Colonic mucosa (tissue), 4 donors: ENCODE results near the gene KIAA0825. TPM values are rescaled to one million over a fixed set of nuclear protein-coding genes. Genes with fewer than 3 reads are reported as not detected.

Source experiments
- DNase-seq: peaks from one replicate; pipeline ENCODE4 v3.0.0-alpha.2; 2020
- H3K27ac ChIP-seq: fragments of 200-600 bp; one replicate; pipeline ENCODE4 v1.8.0; 2021
- H3K27me3 ChIP-seq: fragments of 200-600 bp; one replicate; pipeline ENCODE4 v1.8.0; 2021
- H3K36me3 ChIP-seq: fragments of 200-600 bp; one replicate; pipeline ENCODE4 v1.8.0; 2021
- H3K4me1 ChIP-seq: fragments of 200-600 bp; one replicate; pipeline ENCODE4 v1.8.0; 2021; ENCODE audit warnings: mild to moderate bottlenecking
- H3K4me3 ChIP-seq: fragments of 200-600 bp; one replicate; pipeline ENCODE4 v1.8.0; 2021
- H3K9ac ChIP-seq, 2 donors: one replicate each; pipeline ENCODE4 v1.7.0; 2013; ENCODE audit warnings: control low read depth in 2 of 2, low read depth in 2 of 2, low read length in 2 of 2
- H3K9me3 ChIP-seq: fragments of 200-600 bp; one replicate; pipeline ENCODE4 v1.8.0; 2021
- CTCF ChIP-seq: fragments of 200-600 bp; IDR thresholded peaks from one replicate; pipeline ENCODE4 v1.8.0; 2022; ENCODE audit warnings: antibody characterized with exemption, mild to moderate bottlenecking
- intact Hi-C: fragments of 100-400 bp; cut with DNase I; formaldehyde crosslinking; loops from one replicate; pipeline ENCODE4 v1.14.1; 2022
- total RNA-seq, 2 donors: library from RNA; stranded (reverse); fragmentation: NEBNext Ultra II Directional in 1 of 2; extraction: Animal tissue kit (Norgen Biotek cat#: 25700) in 1 of 2; gene quantifications; one replicate each; pipeline ENCODE4 v1.2.1, GENCODE V29; 2021
- donor health status: healthy.
- donor health status: DM: no; HTN: no; CAD: no.
- donor health status: DM: no; HTN: no; CAD: no.

Gene KIAA0825
- total RNA-seq, 2 donors from 2014 or later = 1.1 to 1.5 TPM

GRCh38 chr5:94283093-94283492 lies 335.3 kb downstream of the KIAA0825 start:
- Histone ChIP-seq H3K9ac (no peak overlapping the region), H3K27ac (no peak overlapping the region), H3K4me1 (no peaks in the 10 kb centered on the region), H3K9me3 (no peaks in the 10 kb centered on the region), H3K27me3 (no peaks in the 10 kb centered on the region), H3K36me3 (no peaks in the 10 kb centered on the region), H3K4me3 (no peak overlapping the region)
- no peak for TF ChIP-seq CTCF
- no peak for DNase-seq
- intact Hi-C loops = no loop called here

GRCh38 chr5:94281236-94281801 lies 337.1 kb downstream of the KIAA0825 start:
- Histone ChIP-seq H3K27me3 (no peaks in the 10 kb centered on the region), H3K9me3 (no peaks in the 10 kb centered on the region), H3K36me3 (no peaks in the 10 kb centered on the region), H3K4me3 (no peak overlapping the region), H3K9ac (no peak overlapping the region), H3K27ac (no peak overlapping the region), H3K4me1 (no peaks in the 10 kb centered on the region)
- no peak for DNase-seq
- intact Hi-C loops = no loop called here
- no peak for TF ChIP-seq CTCF

- Histone ChIP-seq H3K36me3 (no peaks in the 10 kb centered on the region), H3K9ac (no peak overlapping the region), H3K27ac (no peak overlapping the region), H3K27me3 (no peaks in the 10 kb centered on the region), H3K9me3 (no peaks in the 10 kb centered on the region), H3K4me1 (no peaks in the 10 kb centered on the region), H3K4me3 (no peak overlapping the region)
- intact Hi-C loops = no loop called here
- no peak for TF ChIP-seq CTCF
- no peak for DNase-seq
Measured at GRCh38 chr5:94276751-94277150, 341.7 kb downstream of the KIAA0825 start.

- TF ChIP-seq CTCF = no peak
- H3K9me3 ChIP-seq = no peaks in the 10 kb centered on the region
Measured at GRCh38 chr5:94276048-94276447, 342.4 kb downstream of the KIAA0825 start.

GRCh38 chr5:94274707-94275106 lies 343.7 kb downstream of the KIAA0825 start:
- DNase-seq = no peak
- Histone ChIP-seq H3K4me3 (no peak overlapping the region), H3K27ac (no peak overlapping the region), H3K36me3 (no peaks in the 10 kb centered on the region), H3K27me3 (no peaks in the 10 kb centered on the region), H3K4me1 (no peaks in the 10 kb centered on the region), H3K9me3 (no peaks in the 10 kb centered on the region), H3K9ac (no peak overlapping the region)
- intact Hi-C loops = no loop called here
- TF ChIP-seq CTCF = no peak

More at GRCh38 chr5:94276048-94276447, 342.4 kb downstream of the KIAA0825 start:
- Histone ChIP-seq H3K4me3 (no peak overlapping the region), H3K36me3 (no peaks in the 10 kb centered on the region), H3K4me1 (no peaks in the 10 kb centered on the region), H3K27me3 (no peaks in the 10 kb centered on the region), H3K9ac (no peak overlapping the region), H3K27ac (no peak overlapping the region)
- intact Hi-C loops = no loop called here
- no peak for DNase-seq
